Vagina (tissue), 2 donors: Measurements from ENCODE around the gene CHRNA4.

ENCODE experiments used
- POLR2A ChIP-seq, 2 donors: fragments of 450-650 bp; IDR thresholded peaks; one replicate each; pipeline ENCODE4 v1.6.1; 2017; ENCODE audit warnings: antibody characterized with exemption in 2 of 2, mild to moderate bottlenecking in 2 of 2, moderate library complexity in 2 of 2
- POLR2AphosphoS5 ChIP-seq, 2 donors: sonication (generic); formaldehyde crosslinking; IDR thresholded peaks; one replicate each; pipeline ENCODE4 v1.9.0; 2017; ENCODE audit warnings: antibody characterized with exemption in 2 of 2, mild to moderate bottlenecking in 2 of 2, low read depth in 1 of 2; ENCODE audit not compliant: insufficient read depth in 1 of 2
- TF ChIP-seq, protein P1 (sequence below), 3 experiments: fragments of 450-650 bp in 2 of 3; fragments of 200-600 bp in 1 of 3; sonication (generic) in 1 of 3; IDR thresholded peaks; one replicate each; pipeline ENCODE4 v1.5.1; 2017 to 2019; ENCODE audit warnings: antibody characterized with exemption in 3 of 3, mild to moderate bottlenecking in 2 of 3, moderate library complexity in 2 of 3

DNA sequence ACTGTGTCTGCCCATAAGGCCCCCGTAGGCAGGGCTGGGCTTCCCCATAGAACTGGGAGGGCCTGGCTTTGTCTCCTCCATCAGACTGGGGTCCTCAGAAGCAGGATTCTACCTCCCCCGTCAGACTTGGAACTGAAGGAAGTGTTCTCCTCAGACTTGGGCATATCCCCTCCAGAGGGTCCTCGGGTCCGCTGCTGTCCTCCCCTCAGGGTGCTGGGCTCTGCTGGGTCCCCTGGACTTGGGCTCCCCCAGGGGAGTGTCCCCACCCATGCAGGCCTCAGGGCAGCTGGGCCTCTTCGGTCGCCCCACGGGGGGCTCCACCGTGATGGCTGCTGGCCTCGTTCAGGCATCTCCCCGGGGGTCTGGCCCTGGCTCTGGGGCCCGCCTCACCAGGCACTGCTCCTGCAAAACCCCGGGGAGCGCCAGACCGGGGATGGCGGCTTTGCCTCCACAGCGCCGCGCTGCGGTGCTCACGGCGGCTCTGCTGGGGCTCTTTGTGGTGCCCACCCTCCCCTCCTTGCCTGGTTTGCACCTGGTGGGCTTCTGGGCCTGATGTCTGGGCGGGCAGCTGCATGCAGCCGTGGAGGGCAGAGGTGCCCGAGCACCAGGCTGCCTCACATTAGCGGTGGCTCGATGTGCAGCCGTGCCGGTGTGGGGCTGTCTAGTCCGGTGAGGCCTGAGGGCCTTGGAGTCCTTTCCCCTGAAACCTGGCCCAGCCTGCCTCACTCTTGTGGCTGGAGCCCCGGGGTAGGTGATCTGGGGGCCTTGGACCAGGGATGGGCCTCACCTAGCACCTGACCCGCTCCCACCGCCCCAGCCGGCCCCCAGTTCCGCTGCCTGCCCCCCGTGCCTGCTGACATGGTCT is 54.2 kb downstream of the CHRNA4 start:
- TF ChIP-seq, protein P1, sequence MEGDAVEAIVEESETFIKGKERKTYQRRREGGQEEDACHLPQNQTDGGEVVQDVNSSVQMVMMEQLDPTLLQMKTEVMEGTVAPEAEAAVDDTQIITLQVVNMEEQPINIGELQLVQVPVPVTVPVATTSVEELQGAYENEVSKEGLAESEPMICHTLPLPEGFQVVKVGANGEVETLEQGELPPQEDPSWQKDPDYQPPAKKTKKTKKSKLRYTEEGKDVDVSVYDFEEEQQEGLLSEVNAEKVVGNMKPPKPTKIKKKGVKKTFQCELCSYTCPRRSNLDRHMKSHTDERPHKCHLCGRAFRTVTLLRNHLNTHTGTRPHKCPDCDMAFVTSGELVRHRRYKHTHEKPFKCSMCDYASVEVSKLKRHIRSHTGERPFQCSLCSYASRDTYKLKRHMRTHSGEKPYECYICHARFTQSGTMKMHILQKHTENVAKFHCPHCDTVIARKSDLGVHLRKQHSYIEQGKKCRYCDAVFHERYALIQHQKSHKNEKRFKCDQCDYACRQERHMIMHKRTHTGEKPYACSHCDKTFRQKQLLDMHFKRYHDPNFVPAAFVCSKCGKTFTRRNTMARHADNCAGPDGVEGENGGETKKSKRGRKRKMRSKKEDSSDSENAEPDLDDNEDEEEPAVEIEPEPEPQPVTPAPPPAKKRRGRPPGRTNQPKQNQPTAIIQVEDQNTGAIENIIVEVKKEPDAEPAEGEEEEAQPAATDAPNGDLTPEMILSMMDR (IDR thresholded peaks at IDR 0.05), result no peak
- TF ChIP-seq POLR2A (IDR thresholded peaks at IDR 0.05) (no peak), POLR2AphosphoS5 (IDR thresholded peaks at IDR 0.05; ENCODE audit: insufficient read depth in 1 of 2, low read depth in 1 of 2) (no peak)
